Activated CD4-positive, alpha-beta T cell treated with anti-CD3 and anti-CD28 coated beads, Interleukin-2, amount 50 U/mL, for 24 hours (primary cell): ENCODE results near the gene AGTR1.
"Not testable (repeated sequence)": the region's sequence is repeated elsewhere in the genome, so short reads cannot be mapped to it uniquely, and the experiment has no call there.

Experiments
- DNase-seq, 2 donors: peaks; one replicate each; pipeline ENCODE4 v3.0.0-alpha.2; 2020; ENCODE audit warnings: low read depth in 1 of 2, low spot score in 1 of 2

The AGTR1 gene

GRCh38 chr3:148757238-148758215, 59.8 kb downstream of the AGTR1 start:
- no peak for DNase-seq

- DNase-seq: no peak
Observed at GRCh38 chr3:148758303-148758884, 60.7 kb downstream of the AGTR1 start.

- DNase-seq: no peak
Observed at GRCh38 chr3:148759430-148759829, 61.7 kb downstream of the AGTR1 start.

GRCh38 chr3:148763156-148763680, 65.5 kb downstream of the AGTR1 start:
- DNase-seq: no peak

- DNase-seq: no peak
Observed at GRCh38 chr3:148763986-148764935, 66.6 kb downstream of the AGTR1 start.

GRCh38 chr3:148772361-148772760, 74.7 kb downstream of the AGTR1 start:
- DNase-seq: no peak

GRCh38 chr3:148772835-148773234, 75.1 kb downstream of the AGTR1 start:
- DNase-seq: no peak

GRCh38 chr3:148773805-148774204, 76.1 kb downstream of the AGTR1 start:
- no peak for DNase-seq

GRCh38 chr3:148778926-148779325, 81.2 kb downstream of the AGTR1 start:
- no peak for DNase-seq

GRCh38 chr3:148785026-148785425, 87.3 kb downstream of the AGTR1 start:
- not testable (repeated sequence) for DNase-seq

- not testable (repeated sequence) for DNase-seq
Observed at GRCh38 chr3:148786159-148786558, 88.5 kb downstream of the AGTR1 start.

- no peak for DNase-seq
Observed at GRCh38 chr3:148789146-148789545, 91.4 kb downstream of the AGTR1 start.

GRCh38 chr3:148789906-148790305, 92.2 kb downstream of the AGTR1 start:
- DNase-seq: no peak

GRCh38 chr3:148790370-148790769, 92.7 kb downstream of the AGTR1 start:
- DNase-seq: no peak

GRCh38 chr3:148790851-148791735, 93.4 kb downstream of the AGTR1 start:
- DNase-seq: no peak

GRCh38 chr3:148791920-148792319, 94.2 kb downstream of the AGTR1 start:
- no peak for DNase-seq

GRCh38 chr3:148792516-148792915, 94.8 kb downstream of the AGTR1 start:
- no peak for DNase-seq
